IPS-18a (cell line): ENCODE results near the gene ANKLE2.

ENCODE experiments used
- H3K27ac ChIP-seq: one replicate; pipeline ENCODE4 v1.5.1; 2013; ENCODE audit warnings: low read length
- H3K27me3 ChIP-seq: one replicate; pipeline ENCODE4 v1.6.1; 2013; ENCODE audit warnings: mild to moderate bottlenecking, low read length; ENCODE audit not compliant: control insufficient read depth, insufficient read depth
- H3K36me3 ChIP-seq: one replicate; pipeline ENCODE4 v1.6.1; 2013; ENCODE audit warnings: low read depth, low read length; ENCODE audit not compliant: control insufficient read depth
- H3K4me1 ChIP-seq: one replicate; pipeline ENCODE4 v1.6.1; 2013; ENCODE audit warnings: low read depth, low read length; ENCODE audit not compliant: control insufficient read depth
- H3K4me3 ChIP-seq: one replicate; pipeline ENCODE4 v1.5.1; 2013; ENCODE audit warnings: low read length
- H3K9ac ChIP-seq: one replicate; pipeline ENCODE4 v1.6.1; 2013; ENCODE audit warnings: mild to moderate bottlenecking, low read length, moderate library complexity
- H3K9me3 ChIP-seq: one replicate; pipeline ENCODE4 v1.6.1; 2013; ENCODE audit warnings: low read depth, low read length; ENCODE audit not compliant: control insufficient read depth

The ANKLE2 gene

GRCh38 chr12:132726386-132726785 lies 35.2 kb downstream of the ANKLE2 start:
- no peak overlapping the region for H3K27ac ChIP-seq
- no peak overlapping the region for H3K4me3 ChIP-seq
- no peak overlapping the region for H3K9ac ChIP-seq
- H3K36me3 ChIP-seq: peaks cover 80% of the 10 kb centered on the region
- H3K4me1 ChIP-seq: no peaks in the 10 kb centered on the region
- H3K9me3 ChIP-seq: no peaks in the 10 kb centered on the region
- H3K27me3 ChIP-seq: no peaks in the 10 kb centered on the region

DNA sequence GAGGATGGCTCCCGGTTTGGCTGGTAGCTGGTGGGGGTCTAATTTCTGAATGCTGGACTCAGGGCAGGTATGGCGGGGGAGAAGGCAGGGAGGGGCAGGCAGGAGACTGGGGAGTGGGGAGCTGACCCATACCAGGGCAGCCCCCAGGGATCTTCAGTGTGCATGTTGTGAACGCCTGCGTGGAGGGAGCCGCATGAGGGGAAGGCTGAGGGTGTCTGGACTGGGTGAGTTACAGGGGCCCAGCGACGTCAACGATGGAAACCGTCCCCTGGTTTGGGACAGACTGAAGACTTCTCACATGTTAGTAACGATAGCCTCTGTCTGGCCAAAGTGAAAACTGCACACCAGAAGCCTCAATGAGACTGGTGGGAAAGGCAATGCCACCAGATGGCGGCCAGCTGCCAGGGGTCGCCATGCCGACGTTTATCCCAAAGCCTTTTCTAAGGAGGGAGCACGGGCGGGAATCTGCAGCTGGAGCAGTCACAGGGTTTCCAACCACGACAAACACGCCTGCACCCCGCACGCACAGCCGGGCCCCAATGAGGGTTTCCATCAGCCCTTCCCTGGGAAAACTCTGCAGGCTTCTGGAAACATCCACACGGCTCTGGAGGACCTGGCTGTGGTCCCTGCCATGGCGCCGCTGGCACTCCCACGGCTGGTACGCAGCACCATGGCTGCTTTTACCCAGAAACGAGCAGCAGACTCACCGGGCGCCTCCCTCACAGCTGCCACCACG lies 37.0 kb downstream of the ANKLE2 start:
- Histone ChIP-seq H3K4me3 (no peak overlapping the region), H3K4me1 (no peaks in the 10 kb centered on the region), H3K27me3 (no peaks in the 10 kb centered on the region), H3K9me3 (no peaks in the 10 kb centered on the region), H3K9ac (no peak overlapping the region), H3K27ac (no peak overlapping the region), H3K36me3 (peaks cover 78% of the 10 kb centered on the region)

DNA sequence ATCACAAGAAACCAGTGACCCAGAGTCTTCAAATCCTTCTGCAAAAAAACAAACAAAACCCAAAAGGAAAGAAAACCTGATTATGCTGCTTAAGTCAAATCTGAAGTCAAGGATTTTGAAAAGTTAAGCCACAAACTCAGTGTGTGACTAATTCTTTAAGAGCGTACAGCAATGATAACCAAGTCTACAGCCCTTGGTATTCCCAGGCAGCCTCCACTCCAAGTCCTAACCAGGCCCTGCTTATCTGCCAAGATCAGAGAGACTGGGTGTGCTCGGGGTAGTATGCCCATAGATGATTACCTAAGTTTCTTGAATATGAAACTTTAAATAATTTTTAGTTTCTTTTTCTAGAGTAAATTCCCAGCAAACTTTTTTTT lies 37.9 kb downstream of the ANKLE2 start:
- no peak overlapping the region for H3K9ac ChIP-seq
- no peak overlapping the region for H3K4me3 ChIP-seq
- H3K27me3 ChIP-seq: no peaks in the 10 kb centered on the region
- H3K4me1 ChIP-seq: no peaks in the 10 kb centered on the region
- H3K36me3 ChIP-seq: peaks cover 83% of the 10 kb centered on the region
- H3K9me3 ChIP-seq: no peaks in the 10 kb centered on the region
- no peak overlapping the region for H3K27ac ChIP-seq

DNA sequence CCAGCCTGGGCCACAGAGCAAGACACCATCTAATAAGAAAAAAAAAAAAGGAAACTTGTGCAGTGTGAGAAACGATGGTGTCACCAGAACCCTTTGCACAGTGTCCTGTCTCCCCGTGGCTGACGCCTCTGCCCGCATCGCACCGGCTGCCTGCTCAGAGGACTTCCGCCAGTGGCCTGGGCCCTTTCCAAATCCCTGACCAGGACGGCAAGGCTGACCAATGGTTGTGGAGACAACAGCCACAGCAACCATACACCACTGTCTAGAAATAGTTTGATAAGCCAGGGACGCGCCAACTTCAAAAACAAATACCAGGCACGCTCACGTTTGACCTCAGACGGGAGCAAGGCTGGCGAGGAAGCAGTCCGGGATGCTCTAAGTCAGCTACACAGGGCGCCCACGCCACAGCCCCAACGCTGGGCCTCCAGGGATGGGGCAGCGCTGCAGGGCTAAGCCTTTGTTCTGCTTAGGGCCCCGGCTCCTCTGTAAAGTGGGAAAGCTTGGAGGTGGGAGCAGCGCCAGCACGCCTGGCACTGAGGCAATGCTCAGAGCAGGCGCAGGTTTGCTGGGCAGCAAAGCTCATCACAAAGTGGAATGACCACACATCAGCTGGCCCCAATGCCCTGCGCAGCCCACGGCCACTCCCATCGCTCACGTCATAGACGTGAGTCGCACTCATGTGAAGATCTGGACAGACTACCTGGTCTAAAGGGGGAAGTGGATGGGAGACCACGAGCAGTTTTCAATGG lies 38.4 kb downstream of the ANKLE2 start:
- Histone ChIP-seq H3K4me3 (no peak overlapping the region), H3K27ac (no peak overlapping the region), H3K36me3 (peaks cover 80% of the 10 kb centered on the region), H3K9me3 (no peaks in the 10 kb centered on the region), H3K27me3 (no peaks in the 10 kb centered on the region), H3K4me1 (no peaks in the 10 kb centered on the region), H3K9ac (no peak overlapping the region)

DNA sequence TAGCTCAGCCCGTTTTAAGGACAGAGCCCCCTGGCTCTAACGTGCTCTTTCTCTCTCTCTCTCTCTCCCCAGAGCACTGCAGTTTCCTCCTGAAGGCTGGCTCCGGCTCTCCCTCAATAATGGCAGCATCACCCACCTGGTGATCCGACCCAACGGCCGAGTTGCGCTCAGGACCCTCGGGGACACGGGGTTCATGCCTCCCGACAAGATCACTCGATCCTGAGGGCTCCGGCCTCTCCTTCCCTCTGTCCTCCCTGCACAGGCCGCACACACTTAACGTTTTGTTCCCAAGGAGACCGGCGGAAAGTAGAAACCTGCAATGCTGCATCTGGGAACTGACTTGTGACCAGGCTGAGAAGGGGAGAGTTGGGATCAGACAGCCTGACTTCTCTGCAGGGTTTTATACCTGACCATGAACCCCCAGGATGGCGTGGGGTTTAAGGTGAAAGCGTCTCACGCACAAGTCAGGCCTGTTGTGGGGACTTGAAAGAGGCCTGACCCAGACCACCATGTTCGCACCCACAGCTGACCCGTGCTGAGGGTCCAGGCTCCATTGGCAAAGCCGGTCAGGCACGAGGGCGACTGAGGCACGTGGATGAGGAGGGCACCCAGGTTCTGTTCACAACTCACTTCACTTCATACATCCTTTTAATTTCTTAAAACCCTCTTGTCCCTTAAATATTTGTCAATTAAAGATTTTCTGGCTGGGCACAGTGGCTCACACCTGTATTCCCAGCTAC lies 40.9 kb downstream of the ANKLE2 start:
- no peak overlapping the region for H3K27ac ChIP-seq
- H3K4me1 ChIP-seq: no peaks in the 10 kb centered on the region
- no peak overlapping the region for H3K4me3 ChIP-seq
- H3K9ac ChIP-seq: no peak overlapping the region
- peaks cover 59% of the 10 kb centered on the region for H3K36me3 ChIP-seq
- H3K27me3 ChIP-seq: no peaks in the 10 kb centered on the region
- no peaks in the 10 kb centered on the region for H3K9me3 ChIP-seq

DNA sequence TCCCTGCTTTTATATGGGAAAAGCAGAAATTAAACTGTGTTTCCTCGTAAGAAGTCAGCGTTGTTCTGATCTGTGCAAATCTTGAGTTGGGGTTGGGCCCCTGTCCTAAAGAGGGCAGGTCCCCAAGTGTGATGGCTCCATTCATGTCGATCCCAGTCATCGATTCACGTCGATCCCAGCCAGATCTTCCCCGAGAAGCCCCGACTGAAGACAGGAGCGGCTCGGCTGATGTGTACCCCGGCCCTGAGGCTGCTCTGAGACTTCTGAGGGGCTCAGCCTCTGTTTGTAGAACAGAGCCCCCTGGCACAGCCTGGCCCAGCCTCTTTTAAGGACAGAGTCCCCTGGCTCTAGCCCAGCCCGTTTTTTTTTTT lies 41.7 kb downstream of the ANKLE2 start:
- no peaks in the 10 kb centered on the region for H3K9me3 ChIP-seq
- no peak overlapping the region for H3K4me3 ChIP-seq
- no peak overlapping the region for H3K27ac ChIP-seq
- no peak overlapping the region for H3K9ac ChIP-seq
- peaks cover 54% of the 10 kb centered on the region for H3K36me3 ChIP-seq
- H3K4me1 ChIP-seq: no peaks in the 10 kb centered on the region
- no peaks in the 10 kb centered on the region for H3K27me3 ChIP-seq

- no peaks in the 10 kb centered on the region for H3K9me3 ChIP-seq
- H3K4me3 ChIP-seq: no peak overlapping the region
- H3K27me3 ChIP-seq: no peaks in the 10 kb centered on the region
- no peak overlapping the region for H3K9ac ChIP-seq
- no peaks in the 10 kb centered on the region for H3K4me1 ChIP-seq
- no peak overlapping the region for H3K27ac ChIP-seq
- peaks cover 54% of the 10 kb centered on the region for H3K36me3 ChIP-seq
Observed at GRCh38 chr12:132719141-132719953, 42.3 kb downstream of the ANKLE2 start.

DNA sequence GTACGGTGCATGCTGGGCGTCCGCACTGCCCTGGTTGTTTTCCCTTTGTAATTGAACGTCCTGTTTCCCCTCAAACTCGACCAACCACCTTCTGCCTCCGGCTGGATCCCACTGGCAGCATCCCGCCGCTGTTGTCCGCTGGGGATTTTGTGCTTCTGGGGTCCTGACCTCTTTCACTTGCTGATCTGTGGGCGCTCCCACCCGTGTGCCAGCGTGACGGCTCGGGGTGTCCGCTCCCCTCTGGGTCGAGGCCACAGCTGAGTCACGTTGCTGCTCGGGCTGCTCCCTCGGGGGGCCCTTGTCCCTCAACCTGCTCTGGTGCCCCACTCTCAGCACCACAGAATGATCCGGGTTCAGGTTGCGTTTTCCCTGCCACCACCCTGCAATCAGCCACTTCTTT lies 43.0 kb downstream of the ANKLE2 start:
- no peaks in the 10 kb centered on the region for H3K4me1 ChIP-seq
- no peak overlapping the region for H3K4me3 ChIP-seq
- H3K36me3 ChIP-seq: peaks cover 51% of the 10 kb centered on the region
- no peaks in the 10 kb centered on the region for H3K9me3 ChIP-seq
- H3K27me3 ChIP-seq: no peaks in the 10 kb centered on the region
- H3K9ac ChIP-seq: no peak overlapping the region
- no peak overlapping the region for H3K27ac ChIP-seq

- peaks cover 43% of the 10 kb centered on the region for H3K36me3 ChIP-seq
- no peak overlapping the region for H3K4me3 ChIP-seq
- H3K27ac ChIP-seq: no peak overlapping the region
- H3K9ac ChIP-seq: no peak overlapping the region
- no peaks in the 10 kb centered on the region for H3K9me3 ChIP-seq
- H3K27me3 ChIP-seq: no peaks in the 10 kb centered on the region
- H3K4me1 ChIP-seq: no peaks in the 10 kb centered on the region
Observed at GRCh38 chr12:132717531-132718387, 43.9 kb downstream of the ANKLE2 start.

DNA sequence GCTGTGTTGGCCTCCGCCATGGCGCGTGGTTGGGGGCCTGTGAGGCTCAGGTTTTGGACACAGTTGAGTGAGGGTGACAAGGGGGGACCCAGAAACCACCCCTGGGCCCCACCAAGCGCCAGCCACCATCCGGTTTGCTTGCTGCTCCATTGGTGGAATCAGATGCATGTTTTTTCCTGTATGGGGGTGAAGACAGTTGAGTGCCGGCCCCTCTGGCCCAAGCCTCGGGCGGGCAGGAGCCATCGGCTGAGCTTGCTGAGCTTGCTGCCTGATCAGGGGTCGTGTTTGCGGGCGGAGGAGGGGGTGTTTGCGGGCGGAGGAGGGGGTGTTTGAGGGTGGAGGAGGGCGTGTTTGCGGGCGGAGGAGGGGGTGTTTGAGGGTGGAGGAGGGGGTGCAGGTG lies 44.6 kb downstream of the ANKLE2 start:
- Histone ChIP-seq H3K36me3 (peaks cover 43% of the 10 kb centered on the region), H3K4me3 (no peak overlapping the region), H3K9me3 (no peaks in the 10 kb centered on the region), H3K4me1 (no peaks in the 10 kb centered on the region), H3K27ac (no peak overlapping the region), H3K9ac (no peak overlapping the region), H3K27me3 (no peaks in the 10 kb centered on the region)
